ENCODE data around the gene DCK. TPM values are rescaled to one million over a fixed set of nuclear protein-coding genes. Genes with fewer than 3 reads are reported as not detected.
A peak's percentile ranks its signal among the peaks of the same experiment; 100 is the strongest.
"Not testable (repeated sequence)": the region's sequence is repeated elsewhere in the genome, so short reads cannot be mapped to it uniquely, and the experiment has no call there.

Gene DCK
- total RNA-seq, 1 experiment from 2014 or later, result 11.8 TPM

DNA sequence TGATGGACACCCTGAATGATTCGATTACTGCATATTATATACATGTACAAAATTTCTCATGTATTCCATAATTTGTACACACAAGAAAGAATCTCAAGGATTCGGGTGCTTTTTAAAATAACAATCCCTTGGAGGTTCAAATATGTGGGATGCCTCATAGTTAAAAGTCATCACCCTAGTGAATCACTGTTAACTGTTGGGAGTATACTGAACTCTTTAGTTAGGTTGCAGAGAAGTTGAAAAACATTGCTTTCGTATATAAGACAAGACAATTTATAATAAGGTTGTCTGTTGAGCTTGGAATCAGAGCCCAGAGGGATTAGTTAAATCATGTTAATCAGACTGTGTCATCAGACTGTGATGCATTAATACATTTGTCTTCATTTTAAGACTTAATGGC is 15.6 kb downstream of the DCK start:
- no peaks in the 10 kb centered on the region for H3K4me1 ChIP-seq (replicated peaks; ENCODE audit: insufficient read depth)
- H3K27ac ChIP-seq, result no peak overlapping the region
- no peak overlapping the region for H3K4me2 ChIP-seq
- intact Hi-C loops (cut with micrococcal nuclease; ENCODE audit: unreplicated experiment), result no loop called here
- no peaks in the 10 kb centered on the region for H3K79me2 ChIP-seq (ENCODE audit: low read depth)
- H2AFZ ChIP-seq, result no peak overlapping the region
- ChIA-PET CTCF (interaction anchor here (1.4 kb wide), 1 partner anchor 15 kb away, joined by 16 read pairs; the partner anchor contains the start of gene DCK), POLR2A (ENCODE audit: unreplicated experiment) (no interaction called here)
- H3K9me3 ChIP-seq (ENCODE audit: insufficient read depth, low read depth), result no peaks in the 10 kb centered on the region
- no peak overlapping the region for H3K4me3 ChIP-seq
- H3K9me2 ChIP-seq (ENCODE audit: insufficient read depth), result no peaks in the 10 kb centered on the region
- no peaks in the 10 kb centered on the region for H4K20me1 ChIP-seq (ENCODE audit: insufficient read depth)
- DNase-seq, result no peak
- H3K27me3 ChIP-seq (ENCODE audit: insufficient read depth, low read depth), result no peaks in the 10 kb centered on the region
- no peaks in the 10 kb centered on the region for H3F3A ChIP-seq (ENCODE audit: insufficient read depth, low read depth)
- no peak for TF ChIP-seq EZH2 (IDR thresholded peaks at IDR 0.05; ENCODE audit: low read depth)
- TF ChIP-seq, protein P1, sequence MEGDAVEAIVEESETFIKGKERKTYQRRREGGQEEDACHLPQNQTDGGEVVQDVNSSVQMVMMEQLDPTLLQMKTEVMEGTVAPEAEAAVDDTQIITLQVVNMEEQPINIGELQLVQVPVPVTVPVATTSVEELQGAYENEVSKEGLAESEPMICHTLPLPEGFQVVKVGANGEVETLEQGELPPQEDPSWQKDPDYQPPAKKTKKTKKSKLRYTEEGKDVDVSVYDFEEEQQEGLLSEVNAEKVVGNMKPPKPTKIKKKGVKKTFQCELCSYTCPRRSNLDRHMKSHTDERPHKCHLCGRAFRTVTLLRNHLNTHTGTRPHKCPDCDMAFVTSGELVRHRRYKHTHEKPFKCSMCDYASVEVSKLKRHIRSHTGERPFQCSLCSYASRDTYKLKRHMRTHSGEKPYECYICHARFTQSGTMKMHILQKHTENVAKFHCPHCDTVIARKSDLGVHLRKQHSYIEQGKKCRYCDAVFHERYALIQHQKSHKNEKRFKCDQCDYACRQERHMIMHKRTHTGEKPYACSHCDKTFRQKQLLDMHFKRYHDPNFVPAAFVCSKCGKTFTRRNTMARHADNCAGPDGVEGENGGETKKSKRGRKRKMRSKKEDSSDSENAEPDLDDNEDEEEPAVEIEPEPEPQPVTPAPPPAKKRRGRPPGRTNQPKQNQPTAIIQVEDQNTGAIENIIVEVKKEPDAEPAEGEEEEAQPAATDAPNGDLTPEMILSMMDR (conservative IDR thresholded peaks at IDR 0.05), result no peak
- no TSS peak for BruUV-seq (replicated peaks)
- H3K36me3 ChIP-seq (ENCODE audit: low read depth), result no peaks in the 10 kb centered on the region

DNA sequence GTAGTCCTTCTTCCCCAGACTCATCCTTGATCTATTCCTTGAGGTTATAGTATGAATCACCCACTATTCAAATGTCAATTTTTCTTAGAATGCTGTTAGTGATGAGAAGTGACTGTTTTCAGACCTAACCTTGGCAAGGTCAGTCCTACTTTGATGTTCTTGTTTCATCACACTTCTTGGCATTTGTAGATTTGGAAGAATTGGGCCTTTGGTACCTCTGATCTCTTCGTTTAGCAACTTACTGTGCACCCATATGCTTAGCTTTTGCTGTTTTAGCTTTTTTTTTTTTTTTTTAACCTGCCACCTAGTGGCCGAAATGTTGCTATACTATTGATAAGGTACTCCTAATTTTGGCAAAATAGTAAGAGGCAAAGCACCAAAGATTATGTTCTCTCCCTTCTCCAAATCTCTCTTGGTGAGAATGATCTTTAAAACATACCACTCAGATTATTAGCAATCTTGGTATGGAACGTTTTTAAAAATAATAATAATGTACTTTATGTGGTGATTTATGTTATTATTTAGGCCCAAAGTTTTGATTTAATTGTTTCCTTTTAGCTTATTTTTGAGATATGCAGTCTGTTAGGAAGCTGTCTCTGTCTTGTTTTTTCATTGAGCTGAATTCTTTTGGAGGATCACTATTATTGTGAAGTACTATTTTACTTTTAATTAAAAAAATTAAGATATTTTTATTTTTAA is 16.6 kb downstream of the DCK start:
- DNase-seq, result peak in 1 of 2 experiments; percentile 39
- no TSS peak for BruUV-seq (replicated peaks)
- no peaks in the 10 kb centered on the region for H3K36me3 ChIP-seq (ENCODE audit: low read depth)
- H3K9me2 ChIP-seq (ENCODE audit: insufficient read depth), result no peaks in the 10 kb centered on the region
- no peak overlapping the region for H3K4me3 ChIP-seq
- no peaks in the 10 kb centered on the region for H4K20me1 ChIP-seq (ENCODE audit: insufficient read depth)
- no peaks in the 10 kb centered on the region for H3F3A ChIP-seq (ENCODE audit: insufficient read depth, low read depth)
- no peaks in the 10 kb centered on the region for H3K4me1 ChIP-seq (replicated peaks; ENCODE audit: insufficient read depth)
- H3K27me3 ChIP-seq (ENCODE audit: insufficient read depth, low read depth), result no peaks in the 10 kb centered on the region
- H3K4me2 ChIP-seq, result no peak overlapping the region
- intact Hi-C loops (cut with micrococcal nuclease; ENCODE audit: unreplicated experiment), result loop anchor here (5.0 kb wide), 1 partner anchor 358 kb away; no protein-coding TSS in a partner anchor
- no peak overlapping the region for H2AFZ ChIP-seq
- ChIA-PET POLR2A (ENCODE audit: unreplicated experiment) (no interaction called here), CTCF (interaction anchor here (0.5 to 1.4 kb wide), 11 partner anchors 16 to 408 kb away, joined by 3 to 16 read pairs (median 3); partner anchors contain the start of gene DCK)
- H3K27ac ChIP-seq, result no peak overlapping the region
- H3K9me3 ChIP-seq (ENCODE audit: insufficient read depth, low read depth), result no peaks in the 10 kb centered on the region
- no peak for TF ChIP-seq EZH2 (IDR thresholded peaks at IDR 0.05; ENCODE audit: low read depth)
- TF ChIP-seq, protein P1 (conservative IDR thresholded peaks at IDR 0.05), result peak; percentile 80
- H3K79me2 ChIP-seq (ENCODE audit: low read depth), result no peaks in the 10 kb centered on the region

DNA sequence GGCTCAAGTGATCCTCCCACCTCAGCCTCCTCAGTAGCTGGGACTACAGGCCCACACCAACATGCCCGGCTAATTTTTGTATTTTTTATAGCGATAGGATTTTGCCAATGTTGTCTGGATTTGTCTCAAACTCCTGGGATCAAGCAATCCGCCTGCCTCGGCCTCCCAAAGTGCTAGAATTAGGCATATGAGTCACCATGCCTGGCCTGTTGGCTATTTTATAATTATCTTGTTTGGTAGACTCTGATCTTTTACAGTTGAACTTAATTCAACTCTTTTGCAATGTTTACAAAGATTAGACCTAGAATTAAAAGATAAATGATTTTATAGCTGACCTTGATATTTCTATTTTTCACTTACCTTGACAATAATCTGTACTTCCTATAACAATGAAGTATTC is 18.0 kb downstream of the DCK start:
- Histone ChIP-seq H3K4me2 (no peak overlapping the region), H3F3A (ENCODE audit: insufficient read depth, low read depth) (no peaks in the 10 kb centered on the region), H3K36me3 (ENCODE audit: low read depth) (no peaks in the 10 kb centered on the region), H3K9me2 (ENCODE audit: insufficient read depth) (no peaks in the 10 kb centered on the region), H3K9me3 (ENCODE audit: insufficient read depth, low read depth) (no peaks in the 10 kb centered on the region), H3K27me3 (ENCODE audit: insufficient read depth, low read depth) (no peaks in the 10 kb centered on the region), H4K20me1 (ENCODE audit: insufficient read depth) (no peaks in the 10 kb centered on the region), H2AFZ (no peak overlapping the region), H3K4me1 (replicated peaks; ENCODE audit: insufficient read depth) (no peaks in the 10 kb centered on the region), H3K79me2 (ENCODE audit: low read depth) (no peaks in the 10 kb centered on the region), H3K27ac (no peak overlapping the region), H3K4me3 (no peak overlapping the region)
- no TSS peak for BruUV-seq (replicated peaks)
- TF ChIP-seq, protein P1 (conservative IDR thresholded peaks at IDR 0.05), result no peak
- intact Hi-C loops (cut with micrococcal nuclease; ENCODE audit: unreplicated experiment), result loop anchor here (5.0 kb wide), 1 partner anchor 359 kb away; no protein-coding TSS in a partner anchor
- no peak for DNase-seq
- ChIA-PET CTCF (no interaction called here), POLR2A (ENCODE audit: unreplicated experiment) (no interaction called here)

DNA sequence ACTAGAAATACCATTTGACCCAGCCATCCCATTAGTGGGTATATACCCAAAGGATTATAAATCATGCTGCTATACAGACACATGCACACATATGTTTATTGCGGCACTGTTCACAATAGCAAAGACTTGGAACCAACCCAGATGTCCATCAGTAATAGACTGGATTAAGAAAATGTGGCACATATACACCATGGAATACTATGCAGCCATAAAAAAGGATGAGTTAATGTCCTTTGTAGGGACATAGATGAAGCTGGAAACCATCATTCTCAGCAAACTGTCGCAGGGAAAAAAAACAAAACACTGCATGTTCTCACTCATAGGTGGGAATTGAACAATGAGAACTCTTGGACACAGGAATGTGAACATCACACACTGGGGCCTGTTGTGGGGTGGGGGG is 23.9 kb downstream of the DCK start:
- POLR2A ChIA-PET (ENCODE audit: unreplicated experiment); intact Hi-C loops (cut with micrococcal nuclease; ENCODE audit: unreplicated experiment); H3K27me3 ChIP-seq (ENCODE audit: insufficient read depth, low read depth); CTCF ChIA-PET; H4K20me1 ChIP-seq (ENCODE audit: insufficient read depth); H3K9me2 ChIP-seq (ENCODE audit: insufficient read depth); H3K4me1 ChIP-seq (replicated peaks; ENCODE audit: insufficient read depth); H3K27ac ChIP-seq; H3K36me3 ChIP-seq (ENCODE audit: low read depth); DNase-seq; H3K4me3 ChIP-seq; H3K4me2 ChIP-seq; H3K79me2 ChIP-seq (ENCODE audit: low read depth); H2AFZ ChIP-seq; BruUV-seq (replicated peaks); H3F3A ChIP-seq (ENCODE audit: insufficient read depth, low read depth); H3K9me3 ChIP-seq (ENCODE audit: insufficient read depth, low read depth): not testable (repeated sequence)

All from PC-9 (cell line).